ENCODE data around the gene TMEM91.

GRCh38 chr19:41364524-41365391 is 11.6 kb upstream of the TMEM91 start:
- TF ChIP-seq POLR2A (IDR thresholded peaks at IDR 0.05; ENCODE audit: extremely low read depth, insufficient read length) (no peak), CTCF (IDR thresholded peaks at IDR 0.05; ENCODE audit: low read depth, low read length) (no peak), MAX (IDR thresholded peaks at IDR 0.05; ENCODE audit: low read depth, low read length) (no peak)
